Sigmoid colon (tissue), 7 donors: ENCODE results near the gene PPP6R3. TPM values are rescaled to one million over a fixed set of nuclear protein-coding genes. Genes with fewer than 3 reads are reported as not detected.

ENCODE experiments used
- DNase-seq: peaks from one replicate; pipeline ENCODE4 v3.0.0-alpha.2; 2019
- H3K27ac ChIP-seq, 4 donors: fragments of 200-600 bp; sonication (generic); one replicate each; pipeline ENCODE4 v1.5.1; 2016 to 2019; ENCODE audit warnings: mild to moderate bottlenecking in 1 of 4
- H3K27me3 ChIP-seq, 3 donors: fragments of 200-600 bp; sonication (generic); one replicate each; pipeline ENCODE4 v1.5.1; 2019; ENCODE audit warnings: mild to moderate bottlenecking in 1 of 3
- H3K36me3 ChIP-seq, 4 donors: fragments of 200-600 bp; sonication (generic); one replicate each; pipeline ENCODE4 v1.5.1; 2016 to 2019
- H3K4me1 ChIP-seq, 4 donors: fragments of 200-600 bp; sonication (generic); one replicate each; pipeline ENCODE4 v1.5.1; 2017 to 2019
- H3K4me3 ChIP-seq, 4 donors: fragments of 200-600 bp; sonication (generic); one replicate each; pipeline ENCODE4 v1.5.1; 2017 to 2019; ENCODE audit warnings: mild to moderate bottlenecking in 2 of 4, moderate library complexity in 1 of 4
- H3K9me3 ChIP-seq, 4 donors: fragments of 200-600 bp in 3 of 4; sonication (generic) in 3 of 4; one replicate each; pipeline versions ENCODE4 v1.5.1 to v1.6.1; 2013 to 2019
- EP300 ChIP-seq, 4 donors: sonication (generic); formaldehyde crosslinking; IDR thresholded peaks; one replicate each; pipeline ENCODE4 v1.6.1; 2017; ENCODE audit warnings: antibody characterized with exemption in 4 of 4
- POLR2A ChIP-seq, 2 donors: fragments of 450-650 bp; IDR thresholded peaks; one replicate each; pipeline ENCODE4 v1.6.1; 2016; ENCODE audit warnings: antibody characterized with exemption in 2 of 2, mild to moderate bottlenecking in 2 of 2, moderate library complexity in 2 of 2
- POLR2AphosphoS5 ChIP-seq, 4 donors: sonication (generic); formaldehyde crosslinking; IDR thresholded peaks; one replicate each; pipeline ENCODE4 v1.6.1; 2017; ENCODE audit warnings: antibody characterized with exemption in 4 of 4
- WGBS, 2 donors: extraction: QIAGEN DNeasy Blood & Tissue Kit; methylation state at CpG; one replicate each; pipeline ENCODE4 v1.1.7; 2013; 5-methylcytosine and 5-hydroxymethylcytosine counted together
- intact Hi-C: fragments of 100-400 bp; cut with DNase I; formaldehyde crosslinking; loops from one replicate; pipeline ENCODE4 v1.15.1; 2023
- polyA plus RNA-seq, 3 donors: library from polyadenylated mRNA; stranded (reverse); fragments of 200-250 nt; gene quantifications; one replicate each; pipeline ENCODE4 v1.2.3, GENCODE V29; 2013
- total RNA-seq, 4 donors: library from RNA; depleted of rRNA; stranded (reverse); fragments of >200 nt; gene quantifications; one replicate each; pipeline ENCODE4 v1.1.0, GENCODE V29; 2016
- TF ChIP-seq, protein P1 (sequence below), 4 experiments: fragments of 450-650 bp in 3 of 4; fragments of 200-600 bp in 1 of 4; IDR thresholded peaks; one replicate each; pipeline ENCODE4 v1.5.1; 2016 to 2019; ENCODE audit warnings: antibody characterized with exemption in 4 of 4, mild to moderate bottlenecking in 3 of 4, moderate library complexity in 2 of 4
- donor health status: healthy with polysubstance abuse.
- donor health status: Bipolar disorder and iron deficiency.
- donor health status: healthy.

PPP6R3 gene
- total and polyA plus RNA-seq, 7 donors: 24.0 to 157 (median 133) TPM

DNA sequence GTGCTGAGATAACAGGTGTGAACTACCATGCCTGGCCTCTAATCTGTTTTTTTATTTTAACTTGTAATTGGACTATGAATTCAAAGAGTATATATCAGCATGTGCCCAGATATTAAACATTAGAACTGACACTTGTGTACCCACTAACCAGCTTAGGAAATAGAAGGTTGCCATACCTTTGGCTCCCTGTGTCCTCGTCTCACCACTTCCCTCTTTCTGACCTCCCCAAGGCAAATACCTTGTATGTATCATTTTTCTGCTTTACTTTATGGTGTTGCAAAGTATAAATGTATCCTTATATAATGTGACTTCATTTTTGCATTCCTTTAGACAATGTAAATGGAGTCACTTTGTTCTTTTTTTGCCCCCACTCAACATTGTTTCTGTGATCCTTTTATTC, 9.1 kb downstream of the PPP6R3 start:
- 47 to 73% methylated on average over 1 of the region's 1 CpG for WGBS, 2 donors
- TF ChIP-seq POLR2AphosphoS5 (IDR thresholded peaks at IDR 0.05) (no peak), EP300 (IDR thresholded peaks at IDR 0.05) (no peak), POLR2A (IDR thresholded peaks at IDR 0.05) (no peak)
- TF ChIP-seq, protein P1, sequence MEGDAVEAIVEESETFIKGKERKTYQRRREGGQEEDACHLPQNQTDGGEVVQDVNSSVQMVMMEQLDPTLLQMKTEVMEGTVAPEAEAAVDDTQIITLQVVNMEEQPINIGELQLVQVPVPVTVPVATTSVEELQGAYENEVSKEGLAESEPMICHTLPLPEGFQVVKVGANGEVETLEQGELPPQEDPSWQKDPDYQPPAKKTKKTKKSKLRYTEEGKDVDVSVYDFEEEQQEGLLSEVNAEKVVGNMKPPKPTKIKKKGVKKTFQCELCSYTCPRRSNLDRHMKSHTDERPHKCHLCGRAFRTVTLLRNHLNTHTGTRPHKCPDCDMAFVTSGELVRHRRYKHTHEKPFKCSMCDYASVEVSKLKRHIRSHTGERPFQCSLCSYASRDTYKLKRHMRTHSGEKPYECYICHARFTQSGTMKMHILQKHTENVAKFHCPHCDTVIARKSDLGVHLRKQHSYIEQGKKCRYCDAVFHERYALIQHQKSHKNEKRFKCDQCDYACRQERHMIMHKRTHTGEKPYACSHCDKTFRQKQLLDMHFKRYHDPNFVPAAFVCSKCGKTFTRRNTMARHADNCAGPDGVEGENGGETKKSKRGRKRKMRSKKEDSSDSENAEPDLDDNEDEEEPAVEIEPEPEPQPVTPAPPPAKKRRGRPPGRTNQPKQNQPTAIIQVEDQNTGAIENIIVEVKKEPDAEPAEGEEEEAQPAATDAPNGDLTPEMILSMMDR (IDR thresholded peaks at IDR 0.05): no peak
- H3K9me3 ChIP-seq: no peaks in the 10 kb centered on the region
- intact Hi-C loops: loop anchor here (10.0 kb wide), 1 partner anchor 375 kb away; the partner anchor contains the start of gene CPT1A
- H3K4me1 ChIP-seq: peaks cover 3 to 95% (median 80%) of the 10 kb centered on the region in 4 donors
- H3K4me3 ChIP-seq: no peak overlapping the region
- H3K27me3 ChIP-seq: no peaks in the 10 kb centered on the region
- no peaks in the 10 kb centered on the region for H3K36me3 ChIP-seq
- no peak for DNase-seq
- H3K27ac ChIP-seq: peak overlapping the region in 3 of 4 donors; percentile 24 to 55 (median 53)

DNA sequence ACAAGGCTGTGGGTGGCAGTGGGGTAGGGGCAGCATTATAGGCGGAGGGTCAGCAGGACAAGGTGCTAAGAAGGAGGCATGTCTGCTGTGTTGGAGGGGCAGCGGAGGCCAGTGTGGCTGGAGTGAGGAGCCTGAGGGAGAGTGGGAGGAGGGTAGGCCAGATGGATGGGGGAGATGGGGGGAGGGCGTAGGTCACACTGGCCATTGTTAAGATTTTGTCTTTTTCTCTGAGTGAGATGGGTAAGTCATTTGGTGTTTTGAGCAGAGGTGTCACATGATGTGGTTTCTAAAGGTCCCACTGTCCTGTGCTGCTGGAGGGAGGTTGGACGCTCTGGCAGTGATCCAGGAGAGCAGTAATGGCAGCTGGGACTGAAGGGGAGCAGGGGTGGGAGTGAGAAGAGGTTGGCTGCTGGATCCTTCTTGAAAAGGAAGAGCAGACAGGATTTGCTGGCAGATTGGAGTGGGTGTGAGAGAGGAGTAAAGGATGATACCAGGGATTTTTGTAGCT, 9.8 kb downstream of the PPP6R3 start:
- WGBS, 2 donors: 91 to 94% methylated on average over 4 of the region's 4 CpGs
- TF ChIP-seq POLR2A (IDR thresholded peaks at IDR 0.05) (no peak), POLR2AphosphoS5 (IDR thresholded peaks at IDR 0.05) (no peak), EP300 (IDR thresholded peaks at IDR 0.05) (no peak)
- TF ChIP-seq, protein P1 (IDR thresholded peaks at IDR 0.05): no peak
- Histone ChIP-seq H3K36me3 (no peaks in the 10 kb centered on the region), H3K9me3 (no peaks in the 10 kb centered on the region), H3K4me3 (no peak overlapping the region), H3K27ac (peak overlapping the region in 3 of 4 donors; percentile 24 to 55 (median 53)), H3K27me3 (no peaks in the 10 kb centered on the region), H3K4me1 (peaks cover 3 to 91% (median 73%) of the 10 kb centered on the region in 4 donors)
- no peak for DNase-seq
- intact Hi-C loops: no loop called here

- Histone ChIP-seq H3K9me3 (no peaks in the 10 kb centered on the region), H3K4me3 (no peak overlapping the region), H3K27me3 (no peaks in the 10 kb centered on the region), H3K36me3 (no peaks in the 10 kb centered on the region), H3K27ac (no peak overlapping the region), H3K4me1 (peaks cover 3 to 79% (median 62%) of the 10 kb centered on the region in 4 donors)
- intact Hi-C loops: no loop called here
- DNase-seq: no peak
- 71 to 88% methylated on average over 17 of the region's 17 CpGs for WGBS, 2 donors
- TF ChIP-seq, protein P1 (IDR thresholded peaks at IDR 0.05): no peak
- no peak for TF ChIP-seq POLR2AphosphoS5 (IDR thresholded peaks at IDR 0.05)
- TF ChIP-seq POLR2A (IDR thresholded peaks at IDR 0.05): no peak
- no peak for TF ChIP-seq EP300 (IDR thresholded peaks at IDR 0.05)
These were observed 11.1 kb downstream of the PPP6R3 start for GRCh38 chr11:68471360-68472340.

- no peak for DNase-seq
- peaks cover 0 to 77% (median 55%) of the 10 kb centered on the region in 4 donors for H3K4me1 ChIP-seq
- no peak overlapping the region for H3K4me3 ChIP-seq
- WGBS, 2 donors: 96 to 98% methylated on average over 2 of the region's 2 CpGs
- no peak overlapping the region for H3K27ac ChIP-seq
- TF ChIP-seq POLR2AphosphoS5 (IDR thresholded peaks at IDR 0.05) (no peak), POLR2A (IDR thresholded peaks at IDR 0.05) (no peak), EP300 (IDR thresholded peaks at IDR 0.05) (no peak)
- TF ChIP-seq, protein P1 (IDR thresholded peaks at IDR 0.05): no peak
- intact Hi-C loops: no loop called here
- H3K27me3 ChIP-seq: no peaks in the 10 kb centered on the region
- H3K36me3 ChIP-seq: no peaks in the 10 kb centered on the region
- H3K9me3 ChIP-seq: no peaks in the 10 kb centered on the region
These were observed 12.2 kb downstream of the PPP6R3 start for GRCh38 chr11:68472778-68473177.
